Fibroblast of skin of right quadriceps (primary cell): ENCODE measurements around the gene MYO5C.

Experiments used
- DNase-seq: peaks from one replicate; pipeline ENCODE4 v3.0.0-alpha.2; 2013

MYO5C gene, protein sequence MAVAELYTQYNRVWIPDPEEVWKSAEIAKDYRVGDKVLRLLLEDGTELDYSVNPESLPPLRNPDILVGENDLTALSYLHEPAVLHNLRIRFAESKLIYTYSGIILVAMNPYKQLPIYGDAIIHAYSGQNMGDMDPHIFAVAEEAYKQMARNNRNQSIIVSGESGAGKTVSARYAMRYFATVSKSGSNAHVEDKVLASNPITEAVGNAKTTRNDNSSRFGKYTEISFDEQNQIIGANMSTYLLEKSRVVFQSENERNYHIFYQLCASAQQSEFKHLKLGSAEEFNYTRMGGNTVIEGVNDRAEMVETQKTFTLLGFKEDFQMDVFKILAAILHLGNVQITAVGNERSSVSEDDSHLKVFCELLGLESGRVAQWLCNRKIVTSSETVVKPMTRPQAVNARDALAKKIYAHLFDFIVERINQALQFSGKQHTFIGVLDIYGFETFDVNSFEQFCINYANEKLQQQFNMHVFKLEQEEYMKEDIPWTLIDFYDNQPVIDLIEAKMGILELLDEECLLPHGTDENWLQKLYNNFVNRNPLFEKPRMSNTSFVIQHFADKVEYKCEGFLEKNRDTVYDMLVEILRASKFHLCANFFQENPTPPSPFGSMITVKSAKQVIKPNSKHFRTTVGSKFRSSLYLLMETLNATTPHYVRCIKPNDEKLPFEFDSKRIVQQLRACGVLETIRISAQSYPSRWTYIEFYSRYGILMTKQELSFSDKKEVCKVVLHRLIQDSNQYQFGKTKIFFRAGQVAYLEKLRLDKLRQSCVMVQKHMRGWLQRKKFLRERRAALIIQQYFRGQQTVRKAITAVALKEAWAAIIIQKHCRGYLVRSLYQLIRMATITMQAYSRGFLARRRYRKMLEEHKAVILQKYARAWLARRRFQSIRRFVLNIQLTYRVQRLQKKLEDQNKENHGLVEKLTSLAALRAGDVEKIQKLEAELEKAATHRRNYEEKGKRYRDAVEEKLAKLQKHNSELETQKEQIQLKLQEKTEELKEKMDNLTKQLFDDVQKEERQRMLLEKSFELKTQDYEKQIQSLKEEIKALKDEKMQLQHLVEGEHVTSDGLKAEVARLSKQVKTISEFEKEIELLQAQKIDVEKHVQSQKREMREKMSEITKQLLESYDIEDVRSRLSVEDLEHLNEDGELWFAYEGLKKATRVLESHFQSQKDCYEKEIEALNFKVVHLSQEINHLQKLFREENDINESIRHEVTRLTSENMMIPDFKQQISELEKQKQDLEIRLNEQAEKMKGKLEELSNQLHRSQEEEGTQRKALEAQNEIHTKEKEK (N-terminal part only)

GRCh38 chr15:52295421-52296001, at the start of gene MYO5C:
Gene MYO5C (minus strand): TSS chr15:52295804. CDS start chr15:52295636, 168 bp downstream.
- no peak for DNase-seq

- DNase-seq: no peak
These were observed 49.0 kb upstream of the MYO5C start for GRCh38 chr15:52344592-52344991.

GRCh38 chr15:52343831-52344230, 48.2 kb upstream of the MYO5C start:
- DNase-seq: no peak

- DNase-seq: no peak
These were observed 44.5 kb upstream of the MYO5C start for GRCh38 chr15:52340093-52340492.

DNA sequence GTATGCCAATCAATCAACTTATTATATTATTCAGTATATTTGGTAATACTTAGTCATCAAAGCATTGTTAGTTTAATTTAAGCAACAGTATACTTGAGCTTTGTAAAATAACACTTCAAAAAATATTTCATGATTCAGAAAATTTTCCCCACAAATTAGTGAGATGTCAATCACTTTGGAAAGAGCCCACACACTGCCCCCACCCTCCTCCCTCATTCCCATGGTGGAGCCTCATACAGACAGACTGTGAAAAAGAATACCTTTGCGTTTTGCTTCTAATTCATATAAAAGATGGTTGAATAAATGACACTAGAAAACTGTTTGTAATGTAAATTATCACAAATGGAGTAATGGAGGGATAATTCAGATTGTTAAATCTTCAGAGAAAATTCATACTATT, 43.3 kb upstream of the MYO5C start:
- no peak for DNase-seq

- DNase-seq: no peak
These were observed 42.5 kb upstream of the MYO5C start for GRCh38 chr15:52338058-52338457.

GRCh38 chr15:52337198-52337853, 41.7 kb upstream of the MYO5C start:
- peak; percentile 70 for DNase-seq

DNA sequence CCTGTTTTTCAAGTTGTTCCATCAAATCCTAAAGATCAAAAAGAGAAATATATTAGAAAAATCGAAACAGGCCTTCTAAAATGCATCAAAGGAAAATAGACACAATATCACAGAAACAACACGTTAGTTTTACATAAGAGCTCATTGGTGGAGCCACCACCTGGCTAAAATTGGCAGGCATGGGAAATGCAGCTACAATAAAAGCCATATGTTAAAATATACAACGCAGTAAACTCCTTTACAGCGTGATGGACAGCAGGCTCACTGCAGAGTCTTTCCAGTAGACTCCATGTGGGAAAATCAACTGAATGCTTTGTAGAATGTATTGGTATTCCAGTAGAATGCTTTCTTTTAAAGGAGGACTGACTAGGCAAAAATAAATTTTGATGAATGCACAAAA, 40.9 kb upstream of the MYO5C start:
- peak; percentile 7 for DNase-seq

- DNase-seq: peak; percentile 41
These were observed 39.0 kb upstream of the MYO5C start for GRCh38 chr15:52334491-52335160.

- peak; percentile 46 for DNase-seq
These were observed 36.1 kb upstream of the MYO5C start for GRCh38 chr15:52331490-52332240.

DNA sequence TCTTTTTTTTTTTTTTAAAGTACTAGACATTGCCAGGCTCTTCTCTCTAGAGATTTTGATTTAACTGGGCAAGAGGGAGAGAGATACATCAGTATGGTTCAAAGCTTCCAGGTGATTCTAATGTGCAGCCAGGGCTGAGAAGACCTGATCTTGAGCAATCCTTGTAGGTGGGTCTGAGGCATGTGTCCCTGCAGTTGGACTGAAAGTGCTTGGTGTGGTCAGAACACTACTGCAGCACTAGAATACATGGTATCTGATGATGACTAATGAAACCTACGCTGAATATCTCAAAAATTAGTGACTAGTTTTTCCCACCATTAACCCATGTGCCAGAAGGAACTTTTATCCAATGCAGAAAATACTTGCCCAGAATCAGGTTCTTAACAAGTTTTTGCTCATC, 34.4 kb upstream of the MYO5C start:
- DNase-seq: no peak

- DNase-seq: no peak
These were observed 33.5 kb upstream of the MYO5C start for GRCh38 chr15:52329150-52329549.

DNA sequence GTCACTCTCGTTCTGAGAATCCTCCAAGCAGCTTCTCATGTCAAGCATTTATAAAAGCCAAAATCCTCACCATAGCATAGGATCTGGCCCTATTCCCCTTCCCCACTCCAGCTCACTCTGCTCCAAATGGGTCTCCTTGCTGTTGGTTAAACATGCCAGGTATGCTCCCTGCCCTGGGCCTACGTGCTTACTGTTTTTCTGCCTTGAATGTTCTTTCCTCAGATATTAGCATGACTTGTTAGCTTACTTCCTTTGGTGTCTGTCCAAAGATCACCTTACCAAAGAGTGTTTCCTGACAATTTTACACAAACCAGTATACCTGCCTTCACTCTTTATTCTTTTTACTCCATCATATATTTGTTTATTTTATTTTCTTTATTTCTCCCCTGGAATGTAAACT, 33.1 kb upstream of the MYO5C start:
- DNase-seq: no peak

DNA sequence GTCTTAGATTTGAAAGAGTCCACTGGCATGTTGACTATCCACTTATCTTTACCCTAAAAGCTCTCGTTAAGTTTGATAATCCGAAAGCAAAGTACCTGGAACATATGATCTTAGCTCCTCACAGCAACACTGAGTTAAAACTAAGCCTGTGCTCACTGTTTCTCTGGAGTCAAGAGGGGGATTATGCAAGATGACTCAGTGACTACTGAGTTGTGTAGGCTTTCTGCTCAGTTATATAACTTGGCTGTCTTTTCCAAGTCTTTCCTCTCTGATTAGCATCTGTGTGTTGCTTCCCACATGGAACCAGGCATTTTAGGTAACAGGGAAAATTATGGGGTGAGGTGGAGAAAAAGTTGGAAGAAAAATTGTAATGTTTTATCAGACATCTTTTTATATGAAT, 31.2 kb upstream of the MYO5C start:
- DNase-seq: peak; percentile 17

DNA sequence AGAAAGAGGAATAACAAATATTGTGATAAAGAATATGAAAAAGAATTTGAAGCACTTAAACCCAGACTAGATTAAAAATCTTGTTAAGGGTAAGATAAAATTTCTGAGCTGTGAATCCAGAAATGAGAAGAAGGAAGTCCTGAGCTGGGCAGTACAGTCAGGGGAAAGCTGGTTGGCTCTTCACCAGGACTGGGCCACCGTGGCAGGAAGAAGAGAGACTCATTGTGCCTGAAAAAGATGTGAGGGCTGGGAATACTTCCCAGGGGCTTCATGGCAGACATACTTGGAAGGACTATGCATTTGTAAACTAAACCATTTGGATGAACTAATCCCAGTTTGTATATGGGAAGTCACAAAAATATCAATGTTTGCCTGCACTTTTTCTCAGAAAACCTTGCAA, 28.5 kb upstream of the MYO5C start:
- DNase-seq: no peak

DNA sequence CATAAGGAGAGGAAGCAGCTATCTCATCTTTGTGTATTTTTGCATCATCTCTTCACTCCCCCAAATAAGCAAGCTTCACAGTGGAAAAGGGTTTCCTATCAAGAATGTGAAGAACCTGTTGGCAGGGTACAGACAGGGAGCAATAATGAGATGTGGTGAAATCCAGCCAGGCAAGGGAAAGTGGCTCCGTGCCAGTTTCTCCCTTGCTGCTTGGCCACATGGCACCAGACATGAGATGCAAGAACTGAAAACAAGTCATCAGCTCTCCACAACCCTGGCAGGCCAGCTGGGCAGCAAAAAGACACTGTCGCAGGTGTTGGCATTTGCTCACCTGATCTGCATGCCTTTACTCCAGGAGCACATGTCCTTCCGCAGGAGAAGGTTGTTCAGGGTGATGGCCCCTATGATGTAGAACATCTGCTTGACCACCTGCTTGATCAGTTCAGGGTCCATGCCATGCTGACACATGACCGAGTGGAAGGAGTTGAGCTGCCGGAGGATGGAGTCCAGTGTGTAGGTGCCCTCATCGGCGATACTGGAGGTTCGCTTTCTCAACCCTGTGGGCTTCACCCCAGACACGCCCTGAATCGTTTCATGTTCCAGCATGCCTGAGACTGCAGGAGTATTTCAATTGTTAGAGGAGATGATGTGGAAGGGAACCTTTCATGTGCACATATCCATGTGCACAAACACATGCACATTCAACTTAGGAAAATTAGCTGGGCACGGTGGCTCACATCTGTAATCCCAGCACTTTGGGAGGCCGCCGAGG, 23.3 kb upstream of the MYO5C start:
- DNase-seq: no peak

DNA sequence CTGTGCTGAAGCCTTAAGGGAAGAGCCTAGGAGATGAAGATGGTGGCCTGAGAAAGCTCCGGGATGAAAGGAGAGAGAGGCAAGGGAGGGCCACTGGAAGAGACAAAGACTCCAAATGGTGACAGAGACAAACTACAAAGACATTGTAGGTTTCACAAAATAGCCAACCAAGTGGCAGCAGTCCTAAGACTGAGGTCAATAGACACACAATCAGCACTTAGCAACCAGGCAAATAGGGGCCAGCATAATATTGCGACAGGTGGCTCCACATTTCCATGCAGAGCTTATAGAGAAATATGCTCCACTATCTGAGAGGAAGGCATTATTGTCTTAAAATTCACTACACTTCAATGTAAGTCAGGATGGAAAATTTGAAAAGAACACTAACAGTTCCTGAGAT, 22.1 kb upstream of the MYO5C start:
- DNase-seq: no peak

- DNase-seq: no peak
These were observed 21.4 kb upstream of the MYO5C start for GRCh38 chr15:52317022-52317421.

GRCh38 chr15:52309154-52309548, 13.5 kb upstream of the MYO5C start:
- DNase-seq: no peak
